ENCODE data around the gene RFPL1. TPM values are rescaled to one million over a fixed set of nuclear protein-coding genes. Genes with fewer than 3 reads are reported as not detected.
A peak's percentile ranks its signal among the peaks of the same experiment; 100 is the strongest.
"Not testable (repeated sequence)": the region's sequence is repeated elsewhere in the genome, so short reads cannot be mapped to it uniquely, and the experiment has no call there.

The RFPL1 gene
- not detected for total RNA-seq

GRCh38 chr22:29438283-29438682 is at the start of gene RFPL1:
TSS of gene RFPL1 (plus strand) at chr22:29438583.
- H3K27ac ChIP-seq; H3K4me1 ChIP-seq; H3K4me3 ChIP-seq; H3K9me3 ChIP-seq; DNase-seq (ENCODE audit: low spot score in 2 of 2); intact Hi-C loops (cut with DNase I; ENCODE audit: low total_unique reads); H3K27me3 ChIP-seq; H3K36me3 ChIP-seq: not testable (repeated sequence)

GRCh38 chr22:29388759-29389090 is 49.7 kb upstream of the RFPL1 start:
- H3K27ac ChIP-seq, result peak overlapping the region; percentile 84 to 91
- intact Hi-C loops (cut with DNase I; ENCODE audit: low total_unique reads), result no loop called here
- DNase-seq (ENCODE audit: low spot score in 2 of 2), result no peak

GRCh38 chr22:29390270-29390669 is 48.1 kb upstream of the RFPL1 start:
- Histone ChIP-seq H3K27ac (no peak overlapping the region), H3K9me3 (no peaks in the 10 kb centered on the region), H3K27me3 (no peaks in the 10 kb centered on the region), H3K36me3 (no peaks in the 10 kb centered on the region), H3K4me3 (no peak overlapping the region), H3K4me1 (peaks cover 0 to 7% of the 10 kb centered on the region in 2 donors)
- no peak for DNase-seq (ENCODE audit: low spot score in 2 of 2)
- TF ChIP-seq POLR2AphosphoS5 (IDR thresholded peaks at IDR 0.05) (no peak), CTCF (IDR thresholded peaks at IDR 0.05) (no peak), POLR2A (IDR thresholded peaks at IDR 0.05) (no peak)
- intact Hi-C loops (cut with DNase I; ENCODE audit: low total_unique reads), result loop anchor here (10.0 kb wide), 1 partner anchor 135 kb away; no protein-coding TSS in a partner anchor

More at GRCh38 chr22:29388759-29389090, 49.7 kb upstream of the RFPL1 start:
- TF ChIP-seq CTCF (IDR thresholded peaks at IDR 0.05), result no peak
- no peak for TF ChIP-seq POLR2AphosphoS5 (IDR thresholded peaks at IDR 0.05)
- TF ChIP-seq POLR2A (IDR thresholded peaks at IDR 0.05), result no peak
- H3K9me3 ChIP-seq, result no peaks in the 10 kb centered on the region
- H3K27me3 ChIP-seq, result no peaks in the 10 kb centered on the region
- peak overlapping the region; percentile 72 to 92 (median 89) for H3K4me3 ChIP-seq
- H3K4me1 ChIP-seq, result peaks cover 0 to 7% of the 10 kb centered on the region in 2 donors
- H3K36me3 ChIP-seq, result no peaks in the 10 kb centered on the region

GRCh38 chr22:29391546-29391945 is 46.8 kb upstream of the RFPL1 start:
- H3K9me3 ChIP-seq, result no peaks in the 10 kb centered on the region
- no peaks in the 10 kb centered on the region for H3K27me3 ChIP-seq
- no peak for DNase-seq (ENCODE audit: low spot score in 2 of 2)
- TF ChIP-seq POLR2AphosphoS5 (IDR thresholded peaks at IDR 0.05), result no peak
- TF ChIP-seq POLR2A (IDR thresholded peaks at IDR 0.05), result no peak
- TF ChIP-seq CTCF (IDR thresholded peaks at IDR 0.05), result no peak
- no peak overlapping the region for H3K27ac ChIP-seq
- H3K4me1 ChIP-seq, result peaks cover 0 to 7% of the 10 kb centered on the region in 2 donors
- no peak overlapping the region for H3K4me3 ChIP-seq
- intact Hi-C loops (cut with DNase I; ENCODE audit: low total_unique reads), result loop anchor here (10.0 kb wide), 1 partner anchor 133 kb away; no protein-coding TSS in a partner anchor
- H3K36me3 ChIP-seq, result no peaks in the 10 kb centered on the region

GRCh38 chr22:29393019-29393608 is 45.3 kb upstream of the RFPL1 start:
- Histone ChIP-seq H3K27ac (no peak overlapping the region), H3K9me3 (no peaks in the 10 kb centered on the region), H3K36me3 (no peaks in the 10 kb centered on the region), H3K4me1 (no peaks in the 10 kb centered on the region), H3K4me3 (no peak overlapping the region), H3K27me3 (no peaks in the 10 kb centered on the region)
- TF ChIP-seq POLR2AphosphoS5 (IDR thresholded peaks at IDR 0.05), result no peak
- TF ChIP-seq CTCF (IDR thresholded peaks at IDR 0.05), result no peak
- no peak for TF ChIP-seq POLR2A (IDR thresholded peaks at IDR 0.05)
- intact Hi-C loops (cut with DNase I; ENCODE audit: low total_unique reads), result loop anchor here (10.0 kb wide), 1 partner anchor 132 kb away; no protein-coding TSS in a partner anchor
- no peak for DNase-seq (ENCODE audit: low spot score in 2 of 2)
